ENCODE results near the gene FMNL1. TPM values are rescaled to one million over a fixed set of nuclear protein-coding genes. Genes with fewer than 3 reads are reported as not detected.

Gene FMNL1
- total RNA-seq, 2 experiments from 2014 or later, result 408 to 411 TPM

Other genes starting within 250 kb of the FMNL1 start
- gene DCAKD, start 170.3 kb upstream of the FMNL1 start, total RNA-seq, result 10 to 100 TPM; 35.5 TPM
- 100 to 1,000 TPM; 132 to 141 TPM for gene NMT1, start 160.6 kb upstream of the FMNL1 start, total RNA-seq
- 1 to 10 TPM; 4.2 to 4.9 TPM for gene PLCD3, start 89.4 kb upstream of the FMNL1 start, total RNA-seq
- 10 to 100 TPM; 24.5 to 25.0 TPM for gene ACBD4, start 86.2 kb upstream of the FMNL1 start, total RNA-seq
- 10 to 100 TPM; 33.6 to 33.7 TPM for gene HEXIM1, start 73.4 kb upstream of the FMNL1 start, total RNA-seq
- 1 to 10 TPM; 6.7 to 7.7 TPM for gene HEXIM2, start 60.0 kb upstream of the FMNL1 start, total RNA-seq
- under 1 TPM; 0.53 to 0.65 TPM for gene SPATA32, start 40.2 kb downstream of the FMNL1 start, total RNA-seq
- gene MAP3K14, start 95.1 kb downstream of the FMNL1 start, total RNA-seq, result 10 to 100 TPM; 25.9 to 33.7 TPM
- gene ARHGAP27, start 211.0 kb downstream of the FMNL1 start, total RNA-seq, result 100 to 1,000 TPM in 1 of 2 experiments, 10 to 100 TPM in 1; 99.8 to 114 TPM